Osteoblast (primary cell): Measurements from ENCODE around the gene NAA15. TPM values are rescaled to one million over a fixed set of nuclear protein-coding genes. Genes with fewer than 3 reads are reported as not detected.
"Not testable (repeated sequence)": the region's sequence is repeated elsewhere in the genome, so short reads cannot be mapped to it uniquely, and the experiment has no call there.

Source experiments
- DNase-seq: peaks from one replicate; pipeline ENCODE4 v3.0.0; 2011; ENCODE audit warnings: low spot score, mixed read lengths; ENCODE audit not compliant: insufficient read length; ENCODE audit errors: missing footprints
- H2AFZ ChIP-seq: 2 replicates; pipeline ENCODE4 v1.6.0; 2011; ENCODE audit warnings: mild to moderate bottlenecking, low read length
- H3K27ac ChIP-seq: 2 replicates; pipeline ENCODE4 v1.5.1; 2011; ENCODE audit warnings: mild to moderate bottlenecking, low read depth, low read length, moderate library complexity
- H3K27me3 ChIP-seq: 2 replicates; pipeline ENCODE4 v1.6.0; 2012; ENCODE audit warnings: mild to moderate bottlenecking, control low read depth, inconsistent platforms, low read length, moderate library complexity; ENCODE audit not compliant: insufficient read depth
- H3K36me3 ChIP-seq: 2 replicates; pipeline ENCODE4 v1.5.1; 2011; ENCODE audit warnings: mild to moderate bottlenecking, low read length, control low read depth, moderate library complexity; ENCODE audit not compliant: insufficient read depth
- H3K4me1 ChIP-seq: 2 replicates; pipeline ENCODE4 v1.5.1; 2011; ENCODE audit warnings: mild to moderate bottlenecking, low read length, control low read depth, moderate library complexity; ENCODE audit not compliant: insufficient read depth
- H3K4me2 ChIP-seq: 2 replicates; pipeline ENCODE4 v1.6.0; 2011; ENCODE audit warnings: mild to moderate bottlenecking, low read length; ENCODE audit not compliant: insufficient read depth
- H3K4me3 ChIP-seq: fragments of 200-600 bp; sonication (generic); 3 replicates; pipeline ENCODE4 v1.5.1; 2012; ENCODE audit warnings: mild to moderate bottlenecking, low read length, inconsistent platforms; ENCODE audit not compliant: insufficient read depth
- H3K79me2 ChIP-seq: 2 replicates; pipeline ENCODE4 v1.6.0; 2012; ENCODE audit warnings: mild to moderate bottlenecking, low read length, control low read depth, inconsistent platforms; ENCODE audit not compliant: insufficient read depth
- H3K9me3 ChIP-seq: 2 replicates; pipeline ENCODE4 v1.5.1; 2011; ENCODE audit warnings: low read depth, low read length, control low read depth
- H4K20me1 ChIP-seq: 2 replicates; pipeline ENCODE4 v1.6.0; 2012; ENCODE audit warnings: mild to moderate bottlenecking, low read length, control low read depth; ENCODE audit not compliant: insufficient read depth
- total RNA-seq: library from RNA; depleted of rRNA; stranded (reverse); fragments of >200 nt; gene quantifications from 2 replicates; pipeline ENCODE4 v1.2.3, GENCODE V29; 2012
- TF ChIP-seq, protein P1 (sequence below): IDR thresholded peaks from 2 replicates; pipeline ENCODE4 v1.5.1; 2011; ENCODE audit warnings: mild to moderate bottlenecking, low read depth, low read length, moderate library complexity; ENCODE audit errors: extremely low read depth

The NAA15 gene
- 29.2 and 33.3 TPM in 2 replicates for total RNA-seq

DNA sequence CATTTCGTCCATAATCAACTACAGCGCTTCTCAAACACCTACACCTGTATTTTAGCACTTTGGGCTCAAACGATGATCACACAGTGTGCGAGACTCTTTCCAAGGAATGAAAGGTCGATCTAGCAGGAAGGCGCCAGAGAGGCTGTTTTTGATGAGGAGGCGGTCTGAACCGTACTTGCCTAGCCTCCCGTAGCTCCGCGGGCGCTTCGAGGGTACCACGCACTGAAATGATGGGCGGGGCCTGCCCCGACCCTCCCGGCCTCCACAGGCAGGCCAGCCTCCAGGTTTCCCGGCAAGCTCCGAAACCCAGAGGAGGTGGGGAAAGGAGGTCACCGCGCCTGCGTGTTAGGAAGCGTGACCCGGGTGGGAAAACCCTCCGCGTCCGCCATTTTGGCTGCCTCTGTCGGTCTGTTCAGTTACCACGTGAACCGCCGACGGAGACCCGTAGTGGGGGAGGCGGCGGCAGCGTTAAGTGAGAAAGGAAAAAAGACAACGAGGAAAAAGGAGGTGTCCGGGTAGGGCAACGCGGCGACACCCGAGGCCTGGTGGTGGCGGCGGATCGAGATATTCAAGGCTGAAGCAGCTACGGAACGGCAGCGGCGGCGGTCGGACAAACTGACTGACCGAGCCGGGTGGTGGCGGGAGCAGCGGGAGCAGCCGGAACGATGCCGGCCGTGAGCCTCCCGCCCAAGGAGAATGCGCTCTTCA is at the start of gene NAA15:
Gene NAA15, plus strand, starts transcription at position 393 of the 708 bp plus-strand sequence. Its CDS starts 273 bp downstream, at position 666.
- Histone ChIP-seq H3K4me3 (peak within 1 kb of the TSS; percentile 95), H3K27me3 (no peaks in the 10 kb centered on the region), H3K4me1 (peaks cover 28% of the 10 kb centered on the region), H3K4me2 (peak within 1 kb of the TSS; percentile 91), H3K27ac (peak within 1 kb of the TSS; percentile 82), H3K36me3 (peaks cover 9% of the 10 kb centered on the region), H3K9me3 (no peaks in the 10 kb centered on the region), H4K20me1 (peaks cover 27% of the 10 kb centered on the region), H3K79me2 (peaks cover 58% of the 10 kb centered on the region), H2AFZ (peak within 1 kb of the TSS; percentile 95)
- DNase-seq = peak; percentile 94
- TF ChIP-seq, protein P1, sequence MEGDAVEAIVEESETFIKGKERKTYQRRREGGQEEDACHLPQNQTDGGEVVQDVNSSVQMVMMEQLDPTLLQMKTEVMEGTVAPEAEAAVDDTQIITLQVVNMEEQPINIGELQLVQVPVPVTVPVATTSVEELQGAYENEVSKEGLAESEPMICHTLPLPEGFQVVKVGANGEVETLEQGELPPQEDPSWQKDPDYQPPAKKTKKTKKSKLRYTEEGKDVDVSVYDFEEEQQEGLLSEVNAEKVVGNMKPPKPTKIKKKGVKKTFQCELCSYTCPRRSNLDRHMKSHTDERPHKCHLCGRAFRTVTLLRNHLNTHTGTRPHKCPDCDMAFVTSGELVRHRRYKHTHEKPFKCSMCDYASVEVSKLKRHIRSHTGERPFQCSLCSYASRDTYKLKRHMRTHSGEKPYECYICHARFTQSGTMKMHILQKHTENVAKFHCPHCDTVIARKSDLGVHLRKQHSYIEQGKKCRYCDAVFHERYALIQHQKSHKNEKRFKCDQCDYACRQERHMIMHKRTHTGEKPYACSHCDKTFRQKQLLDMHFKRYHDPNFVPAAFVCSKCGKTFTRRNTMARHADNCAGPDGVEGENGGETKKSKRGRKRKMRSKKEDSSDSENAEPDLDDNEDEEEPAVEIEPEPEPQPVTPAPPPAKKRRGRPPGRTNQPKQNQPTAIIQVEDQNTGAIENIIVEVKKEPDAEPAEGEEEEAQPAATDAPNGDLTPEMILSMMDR = no peak

DNA sequence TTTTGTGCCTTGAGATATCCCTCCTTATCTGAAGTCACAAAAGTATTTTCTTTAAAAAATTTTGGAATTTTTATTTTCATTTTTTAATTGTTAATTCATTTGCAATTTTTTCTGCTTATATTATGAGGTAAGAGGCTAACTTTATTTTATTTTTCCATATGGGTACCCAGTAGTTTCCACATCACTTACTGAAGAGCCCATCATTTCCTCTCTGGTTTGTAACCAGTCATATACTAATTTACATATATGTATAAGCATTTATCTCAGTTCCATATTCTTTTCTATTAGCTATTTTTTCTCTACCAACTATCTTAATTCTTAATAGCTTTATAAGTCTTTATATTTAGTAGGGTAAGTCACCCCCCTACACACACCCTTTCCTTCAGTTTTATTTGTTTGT is 48.3 kb upstream of the NAA15 start:
- Histone ChIP-seq H3K4me2 (no peak overlapping the region), H3K36me3 (no peaks in the 10 kb centered on the region), H3K9me3 (no peaks in the 10 kb centered on the region), H3K79me2 (no peaks in the 10 kb centered on the region), H3K27ac (no peak overlapping the region), H3K4me3 (no peak overlapping the region), H3K4me1 (no peaks in the 10 kb centered on the region), H4K20me1 (no peaks in the 10 kb centered on the region), H2AFZ (no peak overlapping the region), H3K27me3 (no peaks in the 10 kb centered on the region)
- TF ChIP-seq, protein P1 = no peak
- no peak for DNase-seq

DNA sequence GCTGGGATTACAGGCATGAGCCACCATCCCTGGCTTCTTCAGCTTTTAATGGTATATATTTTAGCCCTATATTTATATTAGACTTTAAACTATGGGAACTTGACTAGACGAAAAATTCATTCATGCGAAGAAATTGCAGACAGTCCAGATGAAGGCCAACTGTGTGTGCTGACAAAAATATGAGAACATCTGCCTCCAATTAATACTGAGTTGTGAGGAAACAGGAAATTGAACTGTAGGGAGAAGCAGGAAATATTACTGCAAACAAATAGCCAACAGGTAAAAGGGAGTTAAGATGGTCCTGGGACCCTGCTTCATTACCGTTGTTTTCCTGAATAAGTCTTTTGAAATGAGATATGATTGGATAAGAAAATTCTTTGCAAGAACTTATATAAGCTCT is 47.6 kb upstream of the NAA15 start:
- Histone ChIP-seq H3K79me2 (no peaks in the 10 kb centered on the region), H3K4me1 (no peaks in the 10 kb centered on the region), H2AFZ (no peak overlapping the region), H3K27me3 (no peaks in the 10 kb centered on the region), H3K9me3 (no peaks in the 10 kb centered on the region), H4K20me1 (no peaks in the 10 kb centered on the region), H3K4me2 (no peak overlapping the region), H3K4me3 (no peak overlapping the region), H3K27ac (no peak overlapping the region), H3K36me3 (no peaks in the 10 kb centered on the region)
- TF ChIP-seq, protein P1 = no peak
- DNase-seq = no peak

DNA sequence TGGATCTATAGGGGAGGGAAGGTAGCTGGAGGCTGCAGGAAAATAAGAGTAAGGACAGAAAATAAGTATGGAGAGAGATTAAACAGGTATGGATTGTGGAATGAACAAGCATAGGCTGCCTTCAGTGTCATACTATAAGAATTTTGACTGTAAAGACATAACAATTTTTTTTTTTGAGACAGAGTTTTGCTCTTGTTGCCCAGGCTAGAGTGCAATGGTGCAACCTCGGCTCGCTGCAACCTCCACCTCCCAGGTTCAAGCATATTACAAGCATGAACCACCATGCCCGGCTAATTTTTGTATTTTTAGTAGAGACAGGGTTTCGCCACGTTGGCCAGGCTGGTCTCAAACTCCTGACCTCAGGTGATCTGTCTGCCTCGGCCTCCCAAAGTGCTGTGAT is 45.7 kb upstream of the NAA15 start:
- H3K4me2 ChIP-seq, H3K27me3 ChIP-seq, H3K36me3 ChIP-seq, H3K4me1 ChIP-seq, H3K4me3 ChIP-seq, H3K27ac ChIP-seq, H3K79me2 ChIP-seq, H4K20me1 ChIP-seq, DNase-seq, H3K9me3 ChIP-seq, H2AFZ ChIP-seq: not testable (repeated sequence)
